OCI-LY7 (cell line): Measurements from ENCODE around the gene TMEM35A. TPM values are rescaled to one million over a fixed set of nuclear protein-coding genes. Genes with fewer than 3 reads are reported as not detected.

Experiments used
- BruUV-seq: library from RNA; stranded (reverse); fragments of 400-500 nt; replicated peaks from 2 replicates; lab custom pipeline; 2021; lab: Mats Ljungman, UMichigan
- CTCF ChIA-PET: fragments of 300-600 bp; sonication (Branson Sonifier 250); formaldehyde crosslinking; loops from one replicate; lab custom pipeline; 2022; ENCODE audit warnings: antibody characterized with exemption; ENCODE audit not compliant: unreplicated experiment; lab: Charles Lee
- POLR2A ChIA-PET: fragments of 300-600 bp; sonication (Branson Sonifier 250); formaldehyde crosslinking; loops from one replicate; lab custom pipeline; 2022; ENCODE audit warnings: antibody characterized with exemption; lab: Charles Lee
- DNase-seq: peaks from one replicate; pipeline ENCODE4 v3.0.0-alpha.2; 2015; ENCODE audit warnings: low spot score
- H2AFZ ChIP-seq: fragments of 200-600 bp; sonication (generic), shearing (Covaris generic); 2 replicates; pipeline ENCODE4 v1.6.1; 2014; ENCODE audit warnings: mild to moderate bottlenecking, antibody characterized with exemption, low read length, moderate library complexity
- H3K27ac ChIP-seq: fragments of 200-600 bp; sonication (generic); 2 replicates; pipeline ENCODE4 v1.5.1; 2014; ENCODE audit warnings: mixed run types, low read depth, mild to moderate bottlenecking, moderate library complexity, low read length, inconsistent platforms; ENCODE audit not compliant: poor library complexity, severe bottlenecking
- H3K36me3 ChIP-seq: fragments of 200-600 bp; sonication (generic); 2 replicates; pipeline ENCODE4 v1.6.1; 2014; ENCODE audit warnings: mild to moderate bottlenecking, antibody characterized with exemption, low read length, moderate library complexity, mixed read lengths; ENCODE audit not compliant: insufficient read depth
- H3K4me1 ChIP-seq: fragments of 200-600 bp; sonication (generic); 2 replicates; pipeline ENCODE4 v1.5.1; 2014; ENCODE audit warnings: mild to moderate bottlenecking, low read length; ENCODE audit not compliant: insufficient read depth, poor library complexity, severe bottlenecking
- H3K4me2 ChIP-seq: fragments of 200-600 bp; sonication (generic); 2 replicates; pipeline ENCODE4 v1.6.1; 2014; ENCODE audit warnings: mild to moderate bottlenecking, low read length
- H3K4me3 ChIP-seq: fragments of 200-600 bp; sonication (generic); 2 replicates; pipeline ENCODE4 v1.5.1; 2014; ENCODE audit warnings: mild to moderate bottlenecking, low read depth, low read length; ENCODE audit not compliant: poor library complexity, severe bottlenecking
- H3K79me2 ChIP-seq: fragments of 200-600 bp; sonication (generic); 2 replicates; pipeline ENCODE4 v1.6.1; 2016; ENCODE audit warnings: low read depth, mild to moderate bottlenecking, low read length, moderate library complexity, mixed read lengths; ENCODE audit not compliant: insufficient read depth
- H3K9me2 ChIP-seq: fragments of 200-600 bp; sonication (generic); 2 replicates; pipeline ENCODE4 v1.6.1; 2016; ENCODE audit warnings: mild to moderate bottlenecking, low read length, mixed read lengths; ENCODE audit not compliant: insufficient read depth
- H3K9me3 ChIP-seq: fragments of 200-600 bp; sonication (generic); 2 replicates; pipeline ENCODE4 v1.6.1; 2014; ENCODE audit warnings: mild to moderate bottlenecking, mixed run types, low read length, mixed read lengths
- H4K20me1 ChIP-seq: fragments of 200-600 bp; sonication (generic); 2 replicates; pipeline ENCODE4 v1.6.1; 2014; ENCODE audit warnings: mild to moderate bottlenecking, antibody characterized with exemption, low read length, moderate library complexity, mixed read lengths; ENCODE audit not compliant: insufficient read depth
- EZH2phosphoT487 ChIP-seq: fragments of 200-600 bp; sonication (generic); IDR thresholded peaks from 2 replicates; pipeline ENCODE4 v1.6.1; 2018; ENCODE audit warnings: low read depth, borderline replicate concordance, mild to moderate bottlenecking, mixed run types, antibody characterized with exemption, low read length, moderate library complexity, mixed read lengths
- intact Hi-C: fragments of 100-400 bp; cut with micrococcal nuclease; formaldehyde crosslinking; loops from one replicate; pipeline ENCODE4 v1.10.0; 2022; ENCODE audit not compliant: unreplicated experiment
- total RNA-seq, 2 experiments: library from RNA; depleted of rRNA in 1 of 2; stranded (reverse); fragments of >200 nt in 1 of 2; shearing (Covaris generic) in 1 of 2; gene quantifications; 2 replicates each; pipeline ENCODE4 v1.2.3, GENCODE V29; 2014 to 2022
- TF ChIP-seq, protein P1 (sequence below): fragments of 200-600 bp; sonication (generic); conservative IDR thresholded peaks from 2 replicates; pipeline ENCODE4 v1.5.1; 2014; ENCODE audit warnings: mild to moderate bottlenecking, antibody characterized with exemption, low read length, moderate library complexity, mixed read lengths

TMEM35A gene
- total RNA-seq, 2 experiments from 2014 or later = not detected

DNA sequence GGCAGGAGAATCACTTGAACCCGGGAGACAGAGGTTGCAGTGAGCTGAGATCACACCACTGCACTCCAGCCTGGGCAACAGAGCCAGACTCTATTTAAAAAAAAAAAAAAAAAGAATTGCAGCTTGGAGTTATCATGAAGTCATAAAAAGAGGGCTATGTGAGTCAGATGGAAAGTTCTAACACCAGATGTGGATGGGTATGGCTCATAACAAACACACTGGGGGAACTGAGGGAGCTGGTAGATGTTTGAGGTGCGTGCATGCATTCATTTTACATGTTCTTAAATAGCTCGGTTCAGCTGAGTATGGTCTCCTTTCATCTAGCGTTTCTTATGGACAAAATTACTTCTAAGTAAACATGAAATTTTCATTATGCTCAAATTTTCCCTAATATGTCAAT, 38.5 kb upstream of the TMEM35A start:
- H3K27ac ChIP-seq = no peak overlapping the region
- no peak overlapping the region for H3K4me2 ChIP-seq
- no peak for DNase-seq
- CTCF ChIA-PET = no interaction called here
- intact Hi-C loops = no loop called here
- H3K9me3 ChIP-seq = no peaks in the 10 kb centered on the region
- no peaks in the 10 kb centered on the region for H3K4me1 ChIP-seq
- H2AFZ ChIP-seq = no peak overlapping the region
- no peaks in the 10 kb centered on the region for H4K20me1 ChIP-seq
- POLR2A ChIA-PET = interaction anchor here (0.7 kb wide), 1 partner anchor 19 kb away, joined by 3 read pairs; no protein-coding TSS in a partner anchor
- no peaks in the 10 kb centered on the region for H3K9me2 ChIP-seq
- BruUV-seq = no TSS peak
- peaks cover 49% of the 10 kb centered on the region for H3K36me3 ChIP-seq
- H3K79me2 ChIP-seq = no peaks in the 10 kb centered on the region
- H3K4me3 ChIP-seq = no peak overlapping the region
- TF ChIP-seq, protein P1, sequence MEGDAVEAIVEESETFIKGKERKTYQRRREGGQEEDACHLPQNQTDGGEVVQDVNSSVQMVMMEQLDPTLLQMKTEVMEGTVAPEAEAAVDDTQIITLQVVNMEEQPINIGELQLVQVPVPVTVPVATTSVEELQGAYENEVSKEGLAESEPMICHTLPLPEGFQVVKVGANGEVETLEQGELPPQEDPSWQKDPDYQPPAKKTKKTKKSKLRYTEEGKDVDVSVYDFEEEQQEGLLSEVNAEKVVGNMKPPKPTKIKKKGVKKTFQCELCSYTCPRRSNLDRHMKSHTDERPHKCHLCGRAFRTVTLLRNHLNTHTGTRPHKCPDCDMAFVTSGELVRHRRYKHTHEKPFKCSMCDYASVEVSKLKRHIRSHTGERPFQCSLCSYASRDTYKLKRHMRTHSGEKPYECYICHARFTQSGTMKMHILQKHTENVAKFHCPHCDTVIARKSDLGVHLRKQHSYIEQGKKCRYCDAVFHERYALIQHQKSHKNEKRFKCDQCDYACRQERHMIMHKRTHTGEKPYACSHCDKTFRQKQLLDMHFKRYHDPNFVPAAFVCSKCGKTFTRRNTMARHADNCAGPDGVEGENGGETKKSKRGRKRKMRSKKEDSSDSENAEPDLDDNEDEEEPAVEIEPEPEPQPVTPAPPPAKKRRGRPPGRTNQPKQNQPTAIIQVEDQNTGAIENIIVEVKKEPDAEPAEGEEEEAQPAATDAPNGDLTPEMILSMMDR = no peak
- TF ChIP-seq EZH2phosphoT487 = no peak

DNA sequence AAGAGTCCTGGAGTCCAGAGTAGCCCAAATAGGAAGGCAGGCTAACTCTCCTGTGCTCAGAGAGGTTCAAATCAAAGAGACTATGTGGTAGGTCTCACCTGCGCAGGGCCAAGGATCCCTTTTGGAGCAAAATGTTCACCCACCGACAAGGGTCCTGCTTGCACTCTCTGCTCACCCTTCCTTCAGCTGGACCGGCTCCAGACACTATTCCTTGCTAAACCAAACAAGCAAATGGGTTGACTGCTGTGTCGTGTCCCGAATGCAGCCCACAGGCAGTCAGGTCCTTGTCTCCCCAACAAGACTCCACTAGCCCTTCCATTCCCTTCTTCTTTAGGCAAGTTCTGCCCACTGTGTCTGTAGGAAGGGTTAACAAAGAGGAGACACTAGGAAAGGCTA, 27.5 kb upstream of the TMEM35A start:
- BruUV-seq = no TSS peak

More for the DNA sequence above, 27.5 kb upstream of the TMEM35A start:
- ChIA-PET POLR2A (interaction anchor here (0.7 kb wide), 1 partner anchor 231 kb away, joined by 4 read pairs; the partner anchor contains the start of gene CSTF2), CTCF (no interaction called here)
- no peaks in the 10 kb centered on the region for H4K20me1 ChIP-seq
- H3K79me2 ChIP-seq = peaks cover 6% of the 10 kb centered on the region; the same call in 1 of the 2 replicates
- no peak for DNase-seq
- peak overlapping the region; percentile 89 for H3K4me3 ChIP-seq
- no peaks in the 10 kb centered on the region for H3K36me3 ChIP-seq
- H3K27ac ChIP-seq = peak overlapping the region; percentile 68
- no peaks in the 10 kb centered on the region for H3K9me2 ChIP-seq
- H2AFZ ChIP-seq = peak overlapping the region; percentile 97
- H3K4me2 ChIP-seq = peak overlapping the region; percentile 69
- TF ChIP-seq, protein P1 = no peak
- no peak for TF ChIP-seq EZH2phosphoT487
- H3K4me1 ChIP-seq = peaks cover 5% of the 10 kb centered on the region
- intact Hi-C loops = no loop called here
- H3K9me3 ChIP-seq = no peaks in the 10 kb centered on the region
